GM15510 (cell line): ENCODE data around the gene SMNDC1.

ENCODE experiments used
- POLR2A ChIP-seq: IDR thresholded peaks from 3 replicates; pipeline ENCODE4 v1.6.1; 2011; ENCODE audit warnings: borderline replicate concordance; ENCODE audit not compliant: insufficient read length; ENCODE audit errors: extremely low read depth

The SMNDC1 gene

GRCh38 chr10:110244550-110244949, 60.2 kb downstream of the SMNDC1 start:
- no peak for TF ChIP-seq POLR2A

GRCh38 chr10:110242511-110242910, 62.2 kb downstream of the SMNDC1 start:
- TF ChIP-seq POLR2A: no peak

GRCh38 chr10:110241841-110242240, 62.9 kb downstream of the SMNDC1 start:
- no peak for TF ChIP-seq POLR2A

GRCh38 chr10:110241407-110241806, 63.3 kb downstream of the SMNDC1 start:
- TF ChIP-seq POLR2A: no peak
